PC-9 (cell line): ENCODE results near the gene EYA2.

Experiments used
- CTCF ChIP-seq: fragments of 200-600 bp; sonication (generic); conservative IDR thresholded peaks from 2 replicates; pipeline ENCODE4 v1.6.1; 2017; ENCODE audit warnings: mixed run types, antibody characterized with exemption, mild to moderate bottlenecking, moderate library complexity
- EZH2 ChIP-seq: fragments of 200-600 bp; sonication (generic); IDR thresholded peaks from 2 replicates; pipeline ENCODE4 v1.8.0; 2017; ENCODE audit warnings: antibody characterized with exemption, low read depth

- TF ChIP-seq EZH2 (no peak), CTCF (no peak)
Measured at GRCh38 chr20:46990017-46990595, 95.5 kb downstream of the EYA2 start.
